ENCODE results near the gene TNNT3. TPM values are rescaled to one million over a fixed set of nuclear protein-coding genes. Genes with fewer than 3 reads are reported as not detected.

The TNNT3 gene
- total RNA-seq, 1 donor from 2014 or later, result not detected

GRCh38 chr11:1979607-1980006 lies 60.1 kb downstream of the TNNT3 start:
- H3K36me3 Mint-ChIP-seq (ENCODE audit: low read depth, unreplicated experiment), result no peaks in the 10 kb centered on the region

GRCh38 chr11:1982873-1983600 lies 63.5 kb downstream of the TNNT3 start:
- no peaks in the 10 kb centered on the region for H3K27me3 Mint-ChIP-seq (ENCODE audit: unreplicated experiment)
- H3K4me1 Mint-ChIP-seq (ENCODE audit: unreplicated experiment), result no peaks in the 10 kb centered on the region
- H3K4me3 Mint-ChIP-seq (ENCODE audit: unreplicated experiment), result no peak overlapping the region
- no peaks in the 10 kb centered on the region for H3K36me3 Mint-ChIP-seq (ENCODE audit: low read depth, unreplicated experiment)
- TF ChIP-seq CTCF (IDR thresholded peaks at IDR 0.05; ENCODE audit: unreplicated experiment), result no peak
- H3K27ac Mint-ChIP-seq (ENCODE audit: unreplicated experiment), result no peak overlapping the region
- H3K9me3 Mint-ChIP-seq (ENCODE audit: unreplicated experiment), result no peaks in the 10 kb centered on the region
- DNase-seq (ENCODE audit: low spot score), result no peak

More at GRCh38 chr11:1979607-1980006, 60.1 kb downstream of the TNNT3 start:
- Mint-ChIP-seq H3K27ac (ENCODE audit: unreplicated experiment) (no peak overlapping the region), H3K9me3 (ENCODE audit: unreplicated experiment) (no peaks in the 10 kb centered on the region), H3K4me1 (ENCODE audit: unreplicated experiment) (no peaks in the 10 kb centered on the region), H3K4me3 (ENCODE audit: unreplicated experiment) (no peak overlapping the region), H3K27me3 (ENCODE audit: unreplicated experiment) (no peaks in the 10 kb centered on the region)
- TF ChIP-seq CTCF (IDR thresholded peaks at IDR 0.05; ENCODE audit: unreplicated experiment), result no peak
- no peak for DNase-seq (ENCODE audit: low spot score)

GRCh38 chr11:1983601-1983961 lies 64.1 kb downstream of the TNNT3 start:
- Mint-ChIP-seq H3K27me3 (ENCODE audit: unreplicated experiment) (no peaks in the 10 kb centered on the region), H3K27ac (ENCODE audit: unreplicated experiment) (no peak overlapping the region), H3K4me1 (ENCODE audit: unreplicated experiment) (no peaks in the 10 kb centered on the region), H3K36me3 (ENCODE audit: low read depth, unreplicated experiment) (no peaks in the 10 kb centered on the region), H3K4me3 (ENCODE audit: unreplicated experiment) (no peak overlapping the region), H3K9me3 (ENCODE audit: unreplicated experiment) (no peaks in the 10 kb centered on the region)
- no peak for DNase-seq (ENCODE audit: low spot score)
- TF ChIP-seq CTCF (IDR thresholded peaks at IDR 0.05; ENCODE audit: unreplicated experiment), result no peak

- H3K9me3 Mint-ChIP-seq (ENCODE audit: unreplicated experiment), result no peaks in the 10 kb centered on the region
- no peaks in the 10 kb centered on the region for H3K36me3 Mint-ChIP-seq (ENCODE audit: low read depth, unreplicated experiment)
- H3K4me3 Mint-ChIP-seq (ENCODE audit: unreplicated experiment), result no peak overlapping the region
- no peak for TF ChIP-seq CTCF (IDR thresholded peaks at IDR 0.05; ENCODE audit: unreplicated experiment)
- no peak for DNase-seq (ENCODE audit: low spot score)
- no peaks in the 10 kb centered on the region for H3K4me1 Mint-ChIP-seq (ENCODE audit: unreplicated experiment)
- H3K27ac Mint-ChIP-seq (ENCODE audit: unreplicated experiment), result no peak overlapping the region
- no peaks in the 10 kb centered on the region for H3K27me3 Mint-ChIP-seq (ENCODE audit: unreplicated experiment)
Observed at GRCh38 chr11:1987024-1987423, 67.5 kb downstream of the TNNT3 start.

- no peaks in the 10 kb centered on the region for H3K27me3 Mint-ChIP-seq (ENCODE audit: unreplicated experiment)
- TF ChIP-seq CTCF (IDR thresholded peaks at IDR 0.05; ENCODE audit: unreplicated experiment), result no peak
- no peaks in the 10 kb centered on the region for H3K4me1 Mint-ChIP-seq (ENCODE audit: unreplicated experiment)
- no peaks in the 10 kb centered on the region for H3K9me3 Mint-ChIP-seq (ENCODE audit: unreplicated experiment)
- H3K27ac Mint-ChIP-seq (ENCODE audit: unreplicated experiment), result no peak overlapping the region
- H3K36me3 Mint-ChIP-seq (ENCODE audit: low read depth, unreplicated experiment), result no peaks in the 10 kb centered on the region
- DNase-seq (ENCODE audit: low spot score), result no peak
- H3K4me3 Mint-ChIP-seq (ENCODE audit: unreplicated experiment), result no peak overlapping the region
Observed at GRCh38 chr11:1988174-1988573, 68.7 kb downstream of the TNNT3 start.

Small RNA genes within 50 kb of the gene (microRNA-seq; reads per million reads assigned to microRNA genes)
- 1.0 reads per million, percentile 13 among the genes with 10 or more reads in this experiment for gene MIR7847 (ENCODE audit: unreplicated experiment)

Other genes with a start within 250 kb of the TNNT3 start
- not detected for gene KRTAP5-6, start 222.5 kb upstream of the TNNT3 start, total RNA-seq (ENCODE audit: unreplicated experiment)
- 0.64 TPM for gene IFITM10, start 169.1 kb upstream of the TNNT3 start, total RNA-seq (ENCODE audit: unreplicated experiment)
- gene CTSD, start 155.8 kb upstream of the TNNT3 start, total RNA-seq (ENCODE audit: unreplicated experiment), result 224 TPM
- gene SYT8, start 84.7 kb upstream of the TNNT3 start, total RNA-seq (ENCODE audit: unreplicated experiment), result not detected
- gene TNNI2, start 80.7 kb upstream of the TNNT3 start, total RNA-seq (ENCODE audit: unreplicated experiment), result not detected
- not detected for gene LSP1, start 66.6 kb upstream of the TNNT3 start, total RNA-seq (ENCODE audit: unreplicated experiment)
- gene PRR33, start 27.8 kb upstream of the TNNT3 start, total RNA-seq (ENCODE audit: unreplicated experiment), result not detected
- gene MRPL23, start 27.6 kb downstream of the TNNT3 start, total RNA-seq (ENCODE audit: unreplicated experiment), result 29.2 TPM
- not detected for gene H19, start 78.1 kb downstream of the TNNT3 start, total RNA-seq (ENCODE audit: unreplicated experiment)
- 2.1 TPM for gene IGF2, start 219.7 kb downstream of the TNNT3 start, total RNA-seq (ENCODE audit: unreplicated experiment)
- not detected for gene INS, start 241.5 kb downstream of the TNNT3 start, total RNA-seq (ENCODE audit: unreplicated experiment)

Data from endothelial cell (in vitro differentiated cells).